Fibroblast of skin of scalp (primary cell): ENCODE results near the gene CR1L.
A peak's percentile ranks its signal among the peaks of the same experiment; 100 is the strongest.
"Not testable (repeated sequence)": the region's sequence is repeated elsewhere in the genome, so short reads cannot be mapped to it uniquely, and the experiment has no call there.

Source experiments
- DNase-seq: peaks from one replicate; pipeline ENCODE4 v3.0.0-alpha.2; 2013

Gene CR1L

GRCh38 chr1:207690551-207690950, 45.6 kb downstream of the CR1L start:
- DNase-seq: not testable (repeated sequence)

GRCh38 chr1:207691010-207691409, 46.1 kb downstream of the CR1L start:
- no peak for DNase-seq

- DNase-seq: peak; percentile 22
Observed at GRCh38 chr1:207691841-207692240, 46.9 kb downstream of the CR1L start.

GRCh38 chr1:207692291-207692690, 47.4 kb downstream of the CR1L start:
- not testable (repeated sequence) for DNase-seq

GRCh38 chr1:207695891-207696290, 51.0 kb downstream of the CR1L start:
- DNase-seq: no peak

- DNase-seq: peak; percentile 65
Observed at GRCh38 chr1:207698822-207699483, 54.0 kb downstream of the CR1L start.

GRCh38 chr1:207702317-207702716, 57.4 kb downstream of the CR1L start:
- DNase-seq: no peak

GRCh38 chr1:207703712-207704111, 58.8 kb downstream of the CR1L start:
- DNase-seq: no peak

GRCh38 chr1:207708004-207708403, 63.1 kb downstream of the CR1L start:
- not testable (repeated sequence) for DNase-seq

- peak; percentile 7 for DNase-seq
Observed at GRCh38 chr1:207711285-207711684, 66.4 kb downstream of the CR1L start.

GRCh38 chr1:207712701-207713100, 67.8 kb downstream of the CR1L start:
- not testable (repeated sequence) for DNase-seq

GRCh38 chr1:207713529-207713928, 68.6 kb downstream of the CR1L start:
- DNase-seq: no peak

- no peak for DNase-seq
Observed at GRCh38 chr1:207719234-207719633, 74.3 kb downstream of the CR1L start.

GRCh38 chr1:207728200-207728858, 83.4 kb downstream of the CR1L start:
- DNase-seq: not testable (repeated sequence)

- DNase-seq: not testable (repeated sequence)
Observed at GRCh38 chr1:207737503-207738157, 92.7 kb downstream of the CR1L start.

- not testable (repeated sequence) for DNase-seq
Observed at GRCh38 chr1:207738158-207738659, 93.3 kb downstream of the CR1L start.

- DNase-seq: no peak
Observed at GRCh38 chr1:207740207-207740606, 95.3 kb downstream of the CR1L start.

GRCh38 chr1:207742850-207743555, 98.1 kb downstream of the CR1L start:
- DNase-seq: no peak

GRCh38 chr1:207744000-207744534, 99.1 kb downstream of the CR1L start:
- DNase-seq: no peak

- DNase-seq: peak; percentile 43
Observed at GRCh38 chr1:207745285-207745684, 100.4 kb downstream of the CR1L start.

GRCh38 chr1:207745839-207746767, 101.2 kb downstream of the CR1L start:
- DNase-seq: peak; percentile 7
